Common myeloid progenitor, CD34-positive (primary cell): ENCODE data around the gene ACSM4. TPM values are rescaled to one million over a fixed set of nuclear protein-coding genes. Genes with fewer than 3 reads are reported as not detected.
"Not testable (repeated sequence)": the region's sequence is repeated elsewhere in the genome, so short reads cannot be mapped to it uniquely, and the experiment has no call there.

Experiments used
- CTCF ChIA-PET: fragments of 350-600 bp; sonication (Branson Sonifier 250); formaldehyde crosslinking; loops from one replicate; lab custom pipeline; 2021; ENCODE audit warnings: antibody characterized with exemption; lab: Charles Lee
- POLR2A ChIA-PET: fragments of 350-600 bp; sonication (Branson Sonifier 250); formaldehyde crosslinking; loops from one replicate; lab custom pipeline; 2021; ENCODE audit warnings: antibody characterized with exemption; lab: Charles Lee
- DNase-seq, 3 donors: peaks; one replicate each; pipeline versions ENCODE4 v3.0.0 to v3.0.0-alpha.2; 2013
- H3K27ac ChIP-seq, 2 experiments: 1 replicate in 1 of 2; 2 replicates in 1 of 2; pipeline ENCODE4 v1.7.0; 2013; ENCODE audit warnings: inconsistent platforms in 2 of 2, low read length in 2 of 2, mild to moderate bottlenecking in 2 of 2, low read depth in 1 of 2, moderate library complexity in 1 of 2; ENCODE audit not compliant: severe bottlenecking in 2 of 2, insufficient read depth in 1 of 2, poor library complexity in 1 of 2
- H3K27me3 ChIP-seq, 5 experiments: replicated peaks in 2 of 5; 1 replicate in 3 of 5; 2 replicates in 2 of 5; pipeline versions ENCODE4 v1.6.1 to v1.7.0; 2013; ENCODE audit warnings: low read length in 4 of 5, mild to moderate bottlenecking in 2 of 5, moderate library complexity in 2 of 5, inconsistent platforms in 1 of 5; ENCODE audit not compliant: insufficient read depth in 5 of 5, control insufficient read depth in 4 of 5
- H3K36me3 ChIP-seq, 4 experiments: 1 replicate in 2 of 4; 2 replicates in 2 of 4; pipeline versions ENCODE4 v1.6.1 to v1.7.0; 2013; ENCODE audit warnings: low read length in 3 of 4, control low read depth in 1 of 4, mild to moderate bottlenecking in 1 of 4; ENCODE audit not compliant: control insufficient read depth in 4 of 4, insufficient read depth in 4 of 4
- H3K4me1 ChIP-seq, 4 experiments: 1 replicate in 3 of 4; 2 replicates in 1 of 4; pipeline versions ENCODE4 v1.6.1 to v1.7.1; 2013; ENCODE audit warnings: low read length in 3 of 4, mild to moderate bottlenecking in 3 of 4, control low read depth in 1 of 4, inconsistent platforms in 1 of 4, moderate library complexity in 1 of 4; ENCODE audit not compliant: control insufficient read depth in 4 of 4, insufficient read depth in 4 of 4; ENCODE audit errors: control extremely low read depth in 1 of 4
- H3K4me3 ChIP-seq, 7 experiments: 1 replicate in 4 of 7; 2 replicates in 3 of 7; pipeline versions ENCODE4 v1.5.1 to v1.7.0; 2013; ENCODE audit warnings: mild to moderate bottlenecking in 7 of 7, low read length in 6 of 7, moderate library complexity in 6 of 7, inconsistent platforms in 2 of 7, low read depth in 2 of 7, control low read depth in 1 of 7; ENCODE audit not compliant: insufficient read depth in 4 of 7, control insufficient read depth in 1 of 7; ENCODE audit errors: extremely low read depth in 1 of 7
- H3K9me3 ChIP-seq, 5 experiments: 1 replicate in 4 of 5; 2 replicates in 1 of 5; pipeline versions ENCODE4 v1.6.1 to v1.7.1; 2013; ENCODE audit warnings: low read length in 4 of 5, mild to moderate bottlenecking in 2 of 5, inconsistent platforms in 1 of 5, low read depth in 1 of 5, moderate library complexity in 1 of 5; ENCODE audit not compliant: control insufficient read depth in 4 of 5, insufficient read depth in 2 of 5; ENCODE audit errors: control extremely low read depth in 1 of 5
- WGBS: methylation state at CpG from one replicate; pipeline ENCODE4 v1.1.5; 2013; ENCODE audit not compliant: insufficient coverage; 5-methylcytosine and 5-hydroxymethylcytosine counted together
- polyA plus RNA-seq: library from polyadenylated mRNA; unstranded; fragments of 120-200 nt; gene quantifications from one replicate; pipeline ENCODE4 v1.2.1, GENCODE V29; 2013

Gene ACSM4, protein sequence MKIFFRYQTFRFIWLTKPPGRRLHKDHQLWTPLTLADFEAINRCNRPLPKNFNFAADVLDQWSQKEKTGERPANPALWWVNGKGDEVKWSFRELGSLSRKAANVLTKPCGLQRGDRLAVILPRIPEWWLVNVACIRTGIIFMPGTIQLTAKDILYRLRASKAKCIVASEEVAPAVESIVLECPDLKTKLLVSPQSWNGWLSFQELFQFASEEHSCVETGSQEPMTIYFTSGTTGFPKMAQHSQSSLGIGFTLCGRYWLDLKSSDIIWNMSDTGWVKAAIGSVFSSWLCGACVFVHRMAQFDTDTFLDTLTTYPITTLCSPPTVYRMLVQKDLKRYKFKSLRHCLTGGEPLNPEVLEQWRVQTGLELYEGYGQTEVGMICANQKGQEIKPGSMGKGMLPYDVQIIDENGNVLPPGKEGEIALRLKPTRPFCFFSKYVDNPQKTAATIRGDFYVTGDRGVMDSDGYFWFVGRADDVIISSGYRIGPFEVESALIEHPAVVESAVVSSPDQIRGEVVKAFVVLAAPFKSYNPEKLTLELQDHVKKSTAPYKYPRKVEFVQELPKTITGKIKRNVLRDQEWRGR
- not detected for polyA plus RNA-seq

DNA sequence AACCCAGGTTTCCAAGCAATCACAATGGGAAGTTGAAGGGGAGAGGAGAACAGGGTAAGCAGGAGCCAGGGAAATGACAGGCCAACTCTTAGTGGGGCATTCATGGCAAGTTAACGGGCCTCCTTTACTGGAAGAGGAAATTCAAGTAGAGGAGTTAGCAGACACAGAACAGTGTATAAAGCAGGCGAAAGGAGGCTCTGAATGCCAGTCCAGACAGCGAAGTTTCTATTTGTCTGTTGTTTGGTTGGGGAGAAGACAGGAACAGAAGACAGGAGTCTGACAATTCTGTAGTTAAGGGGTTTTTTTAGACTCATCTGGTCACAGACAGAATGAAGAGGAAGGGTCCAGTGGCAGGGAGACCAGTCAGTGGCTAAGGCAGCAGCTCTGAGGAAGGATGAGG is at the start of gene ACSM4:
Gene ACSM4, plus strand, starts transcription at position 301 of the 400 bp plus-strand sequence. CDS start 260 bp downstream, outside the sequence.
- WGBS, result 96% methylated on average over 3 of the region's 3 CpGs
- ChIA-PET CTCF (no interaction called here), POLR2A (no interaction called here)
- Histone ChIP-seq H3K4me1 (no peaks in the 10 kb centered on the region), H3K27ac (no peak within 1 kb of the TSS), H3K9me3 (no peaks in the 10 kb centered on the region), H3K36me3 (no peaks in the 10 kb centered on the region), H3K4me3 (no peak within 1 kb of the TSS), H3K27me3 (no peaks in the 10 kb centered on the region)
- no peak for DNase-seq

DNA sequence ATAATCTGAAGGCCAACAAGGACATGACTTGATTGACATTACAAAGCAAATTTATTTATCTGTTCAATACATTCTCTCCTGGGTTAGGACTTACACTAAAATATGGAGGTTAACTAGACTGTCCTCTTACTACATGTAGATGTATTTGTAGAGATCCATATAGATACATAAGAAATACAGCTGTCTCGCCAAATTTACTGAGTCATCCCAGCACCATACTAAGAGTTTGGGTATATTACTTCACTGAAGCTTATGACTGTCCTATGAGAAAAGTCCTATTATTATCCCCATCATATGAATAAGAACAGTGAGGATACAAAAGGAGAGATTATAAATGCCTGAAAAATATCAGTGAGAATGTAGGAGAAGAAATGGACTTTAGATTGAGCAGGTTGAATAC is 44.8 kb upstream of the ACSM4 start:
- peak in 1 of 3 donors; percentile 8 for DNase-seq
- POLR2A ChIA-PET, result no interaction called here
- CTCF ChIA-PET, result interaction anchor here (1.1 to 2.0 kb wide), 2 partner anchors 17 to 43 kb away, joined by 3 to 5 read pairs; no protein-coding TSS in a partner anchor
- H3K27ac ChIP-seq, result no peak overlapping the region
- H3K27me3 ChIP-seq, result no peaks in the 10 kb centered on the region
- H3K36me3 ChIP-seq, result no peaks in the 10 kb centered on the region
- no peak overlapping the region for H3K4me3 ChIP-seq
- H3K9me3 ChIP-seq, result peaks cover 0 to 2% (median 0%) of the 10 kb centered on the region in 5 experiments
- H3K4me1 ChIP-seq, result peaks cover 0 to 10% (median 4%) of the 10 kb centered on the region in 4 experiments
- no CpG with 5 or more reads among the region's 1 CpG for WGBS

DNA sequence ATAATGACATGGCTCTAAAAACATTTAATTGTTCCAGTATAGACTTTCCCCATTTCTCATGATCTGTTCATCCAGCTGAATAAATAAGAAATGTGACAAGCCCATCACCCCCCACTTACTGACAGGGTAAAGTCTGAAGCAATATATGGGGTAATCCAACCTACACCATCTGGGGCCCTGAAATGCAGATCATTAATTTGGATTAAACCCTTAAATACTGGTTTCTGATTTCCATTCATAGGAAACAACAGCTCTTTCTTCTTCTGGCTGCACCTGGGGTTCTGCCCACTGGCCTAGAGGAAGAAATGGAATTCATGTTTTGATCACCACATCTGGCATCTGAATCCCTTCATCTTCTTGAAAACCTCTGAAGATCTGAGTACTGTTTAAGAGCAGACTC is 39.3 kb upstream of the ACSM4 start:
- Histone ChIP-seq H3K4me3 (no peak overlapping the region), H3K9me3 (peaks cover 0 to 6% (median 2%) of the 10 kb centered on the region in 5 experiments), H3K27me3 (no peaks in the 10 kb centered on the region), H3K36me3 (no peaks in the 10 kb centered on the region), H3K27ac (no peak overlapping the region), H3K4me1 (no peaks in the 10 kb centered on the region)
- ChIA-PET POLR2A (no interaction called here), CTCF (interaction anchor here (1.6 kb wide), 1 partner anchor 13 kb away, joined by 3 read pairs; no protein-coding TSS in a partner anchor)
- no peak for DNase-seq

DNA sequence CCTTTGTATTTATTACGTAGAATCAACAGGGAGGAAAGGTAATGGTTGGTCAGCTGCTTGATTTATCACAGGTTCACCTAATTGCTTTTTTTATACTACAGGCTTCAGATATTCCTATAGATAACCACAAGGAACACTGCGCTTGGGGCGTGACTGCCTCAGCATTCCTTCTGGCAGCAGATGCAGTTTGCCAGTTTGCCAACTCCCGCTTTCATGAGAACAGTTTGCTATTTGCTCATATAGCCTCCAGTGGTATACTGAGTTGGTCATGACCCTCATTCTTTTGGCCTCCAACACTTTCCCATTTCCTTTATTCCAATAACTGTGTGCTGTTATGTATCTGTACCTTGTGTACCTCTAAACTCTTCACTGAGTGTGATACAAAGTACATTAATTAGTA is 38.6 kb upstream of the ACSM4 start:
- H3K27me3 ChIP-seq, result no peaks in the 10 kb centered on the region
- no peak overlapping the region for H3K27ac ChIP-seq
- no peaks in the 10 kb centered on the region for H3K4me1 ChIP-seq
- H3K4me3 ChIP-seq, result no peak overlapping the region
- POLR2A ChIA-PET, result no interaction called here
- peaks cover 0 to 6% (median 2%) of the 10 kb centered on the region in 5 experiments for H3K9me3 ChIP-seq
- DNase-seq, result no peak
- 94% methylated on average over 4 of the region's 4 CpGs for WGBS
- no peaks in the 10 kb centered on the region for H3K36me3 ChIP-seq
- CTCF ChIA-PET, result no interaction called here

DNA sequence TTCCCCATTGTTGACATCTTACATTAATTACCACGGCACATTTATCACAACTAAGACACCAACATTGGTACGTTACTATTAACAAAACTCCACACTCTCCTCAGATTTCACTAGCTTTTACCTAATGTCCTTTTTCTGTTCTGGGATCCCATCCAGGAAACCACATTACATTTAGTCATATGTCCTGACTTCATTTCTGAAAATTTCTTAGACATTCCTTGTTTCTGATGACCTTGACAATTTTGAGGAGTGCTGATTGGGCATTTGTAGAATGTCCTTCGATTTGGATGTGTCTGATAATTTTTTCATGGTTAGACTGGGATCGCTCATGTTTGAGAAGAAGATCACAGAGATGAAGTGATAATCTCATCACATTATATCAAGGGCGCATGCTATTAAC is 34.6 kb upstream of the ACSM4 start:
- Histone ChIP-seq H3K36me3 (no peaks in the 10 kb centered on the region), H3K4me1 (no peaks in the 10 kb centered on the region), H3K4me3 (no peak overlapping the region), H3K9me3 (peaks cover 0 to 6% (median 0%) of the 10 kb centered on the region in 5 experiments), H3K27ac (no peak overlapping the region), H3K27me3 (no peaks in the 10 kb centered on the region)
- no peak for DNase-seq
- POLR2A ChIA-PET, result no interaction called here
- WGBS, result 94% methylated on average over 2 of the region's 5 CpGs
- CTCF ChIA-PET, result no interaction called here

DNA sequence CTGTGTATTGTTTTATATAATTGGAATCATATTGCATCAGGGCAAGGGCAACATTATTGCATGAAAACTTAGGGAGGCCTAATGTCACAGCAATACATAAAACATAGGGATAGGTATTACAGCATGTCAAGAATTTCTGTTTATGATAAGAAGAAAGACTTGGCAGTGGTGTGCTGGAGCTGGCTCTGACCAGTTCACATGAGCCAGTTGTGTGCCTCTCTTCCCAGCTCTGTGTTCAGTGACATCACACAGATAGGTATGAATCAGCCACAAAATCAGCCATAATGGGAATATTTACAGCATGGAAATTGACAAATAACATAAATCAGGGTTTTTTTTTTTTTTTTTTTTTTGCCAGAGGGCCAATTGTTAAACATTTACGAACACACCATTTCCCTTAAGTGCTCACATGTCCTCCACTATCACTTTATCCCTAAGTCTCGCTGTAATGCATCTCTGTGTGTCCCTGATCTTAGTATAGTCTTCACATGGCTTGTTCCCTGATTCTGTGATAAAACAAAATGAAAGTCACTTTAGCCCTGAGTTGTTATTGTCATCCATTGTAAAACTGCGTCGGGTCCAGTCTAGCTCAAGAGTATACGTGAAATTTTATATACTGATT is 31.9 kb upstream of the ACSM4 start:
- no peaks in the 10 kb centered on the region for H3K27me3 ChIP-seq
- POLR2A ChIA-PET, result interaction anchor here (0.5 to 0.7 kb wide), 2 partner anchors 37 to 888 kb away, joined by 3 to 5 read pairs; partner anchors contain the start of gene LTBR
- WGBS, result 100% methylated on average over 1 of the region's 5 CpGs
- H3K9me3 ChIP-seq, result no peaks in the 10 kb centered on the region
- no peaks in the 10 kb centered on the region for H3K4me1 ChIP-seq
- no peak overlapping the region for H3K4me3 ChIP-seq
- no peak overlapping the region for H3K27ac ChIP-seq
- DNase-seq, result no peak
- no peaks in the 10 kb centered on the region for H3K36me3 ChIP-seq
- CTCF ChIA-PET, result no interaction called here

DNA sequence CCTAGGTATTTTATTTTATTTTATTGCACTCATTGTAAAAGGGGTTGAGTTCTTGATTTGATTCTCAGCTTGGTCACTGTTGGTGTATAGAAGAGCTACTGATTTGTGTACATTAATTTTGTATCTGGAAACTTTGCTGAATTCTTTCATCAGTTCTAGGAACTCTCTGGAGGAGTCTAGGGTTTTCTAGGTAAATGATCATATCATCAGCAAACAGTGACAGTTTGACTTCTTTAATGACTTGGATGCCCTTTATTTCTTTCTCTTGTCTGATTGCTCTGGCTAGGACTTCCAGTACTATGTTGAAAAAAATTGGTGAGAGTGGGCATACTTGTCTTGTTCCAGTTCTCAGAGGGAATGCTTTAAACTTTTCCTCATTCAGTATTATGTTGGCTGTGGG is 28.4 kb upstream of the ACSM4 start:
- H3K27ac ChIP-seq, H3K4me1 ChIP-seq, H3K27me3 ChIP-seq, H3K9me3 ChIP-seq, POLR2A ChIA-PET, H3K36me3 ChIP-seq, DNase-seq, H3K4me3 ChIP-seq, CTCF ChIA-PET: not testable (repeated sequence)
